22Rv1 (cell line): ENCODE measurements around the gene CLK1.

Experiments
- ZFX ChIP-seq: fragments of 450-650 bp; IDR thresholded peaks from 2 replicates; pipeline ENCODE4 v1.6.1; 2017; ENCODE audit warnings: antibody characterized with exemption, borderline replicate concordance
- TF ChIP-seq, protein P1 (sequence below): fragments of 450-650 bp; IDR thresholded peaks from 2 replicates; pipeline ENCODE4 v1.5.1; 2017; ENCODE audit warnings: mild to moderate bottlenecking

DNA sequence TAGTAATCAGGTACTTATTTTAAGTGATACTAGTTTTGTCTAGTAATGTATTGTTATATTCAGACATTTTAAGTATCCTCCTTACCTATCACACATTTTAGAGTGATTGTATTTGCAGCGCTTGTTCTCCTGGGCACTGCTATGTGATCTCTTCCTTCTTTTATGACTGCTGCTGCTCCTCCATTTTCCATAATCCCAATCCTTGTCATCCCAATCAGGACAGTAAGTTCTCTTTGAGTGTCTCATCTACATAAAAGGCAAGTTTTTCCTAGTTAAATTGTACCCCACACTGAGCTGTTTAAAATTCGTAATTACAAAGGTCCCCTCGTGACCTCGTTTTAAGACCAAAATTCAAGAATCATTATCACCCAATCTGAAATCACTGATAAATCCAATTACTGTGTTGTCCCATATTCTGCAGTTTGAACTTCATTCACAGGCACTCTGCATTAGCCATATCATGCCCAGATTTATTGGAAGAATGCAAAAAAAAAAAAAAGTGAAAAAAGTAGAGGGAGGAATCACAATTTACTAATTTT lies 2.8 kb downstream of the CLK1 start:
- TF ChIP-seq, protein P1, sequence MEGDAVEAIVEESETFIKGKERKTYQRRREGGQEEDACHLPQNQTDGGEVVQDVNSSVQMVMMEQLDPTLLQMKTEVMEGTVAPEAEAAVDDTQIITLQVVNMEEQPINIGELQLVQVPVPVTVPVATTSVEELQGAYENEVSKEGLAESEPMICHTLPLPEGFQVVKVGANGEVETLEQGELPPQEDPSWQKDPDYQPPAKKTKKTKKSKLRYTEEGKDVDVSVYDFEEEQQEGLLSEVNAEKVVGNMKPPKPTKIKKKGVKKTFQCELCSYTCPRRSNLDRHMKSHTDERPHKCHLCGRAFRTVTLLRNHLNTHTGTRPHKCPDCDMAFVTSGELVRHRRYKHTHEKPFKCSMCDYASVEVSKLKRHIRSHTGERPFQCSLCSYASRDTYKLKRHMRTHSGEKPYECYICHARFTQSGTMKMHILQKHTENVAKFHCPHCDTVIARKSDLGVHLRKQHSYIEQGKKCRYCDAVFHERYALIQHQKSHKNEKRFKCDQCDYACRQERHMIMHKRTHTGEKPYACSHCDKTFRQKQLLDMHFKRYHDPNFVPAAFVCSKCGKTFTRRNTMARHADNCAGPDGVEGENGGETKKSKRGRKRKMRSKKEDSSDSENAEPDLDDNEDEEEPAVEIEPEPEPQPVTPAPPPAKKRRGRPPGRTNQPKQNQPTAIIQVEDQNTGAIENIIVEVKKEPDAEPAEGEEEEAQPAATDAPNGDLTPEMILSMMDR = no peak
- TF ChIP-seq ZFX = no peak
